Measurements from ENCODE around the gene EHMT1. TPM values are rescaled to one million over a fixed set of nuclear protein-coding genes. Genes with fewer than 3 reads are reported as not detected.

Gene EHMT1
- total and polyA plus RNA-seq, 2 experiments from 2014 or later: 162 to 177 TPM

- Mint-ChIP-seq H3K4me3 (peak overlapping the region; percentile 74), H3K27me3 (ENCODE audit: insufficient read depth, low read depth, poor library complexity) (peaks cover 24% of the 10 kb centered on the region), H3K36me3 (ENCODE audit: low read depth) (no peaks in the 10 kb centered on the region; the same call in 2 of the 3 replicates), H3K9me3 (no peaks in the 10 kb centered on the region), H3K27ac (no peak overlapping the region), H3K4me1 (peaks cover 24% of the 10 kb centered on the region)
- Histone ChIP-seq H3K4me2 (peak overlapping the region; percentile 84), H3K79me2 (replicated peaks; ENCODE audit: insufficient read depth) (peaks cover 7% of the 10 kb centered on the region; the same call in 1 of the 2 replicates), H2AFZ (no peak overlapping the region), H3K4me3 (peak overlapping the region; percentile 69), H3K4me1 (ENCODE audit: insufficient read depth) (peaks cover 6% of the 10 kb centered on the region; the same call in 1 of the 2 replicates), H4K20me1 (replicated peaks; ENCODE audit: insufficient read depth) (peaks cover 5% of the 10 kb centered on the region; the same call in 1 of the 2 replicates), H3K36me3 (ENCODE audit: insufficient read depth) (no peaks in the 10 kb centered on the region), H3K9me2 (ENCODE audit: insufficient read depth) (no peaks in the 10 kb centered on the region), H3K27me3 (ENCODE audit: insufficient read depth) (peaks cover 6% of the 10 kb centered on the region), H3F3A (replicated peaks; ENCODE audit: low read depth) (0 out of 2 replicates have a peak, but pooled peaks cover 11% of the 10 kb centered on the region), H3K27ac (ENCODE audit: low read depth) (no peak overlapping the region)
- no peak for ATAC-seq
- DNase-seq (ENCODE audit: low spot score): no peak
- TF ChIP-seq REST (IDR thresholded peaks at IDR 0.05; ENCODE audit: unreplicated experiment): no peak
- no peak for TF ChIP-seq CTCF (conservative IDR thresholded peaks at IDR 0.05; ENCODE audit: low read depth in 2 of 2)
- TF ChIP-seq STAT1 (IDR thresholded peaks at IDR 0.05; ENCODE audit: unreplicated experiment): no peak
- no peak for TF ChIP-seq EZH2 (IDR thresholded peaks at IDR 0.05; ENCODE audit: low read depth, unreplicated experiment)
- no peak for TF ChIP-seq ZNF331 (CRISPR knock-in tag; IDR thresholded peaks at IDR 0.05; ENCODE audit: low read depth)
- no peak for TF ChIP-seq ZNF462 (CRISPR knock-in tag; IDR thresholded peaks at IDR 0.05)
- TF ChIP-seq ZNF114 (CRISPR knock-in tag; IDR thresholded peaks at IDR 0.05): no peak
- no peak for TF ChIP-seq ETS1 (IDR thresholded peaks at IDR 0.05)
- no peak for TF ChIP-seq JUNB (IDR thresholded peaks at IDR 0.05; ENCODE audit: unreplicated experiment)
- TF ChIP-seq CREB1 (CRISPR knock-in tag; IDR thresholded peaks at IDR 0.05; ENCODE audit: low read depth): no peak
- no peak for TF ChIP-seq EZH2phosphoT487 (IDR thresholded peaks at IDR 0.05; ENCODE audit: unreplicated experiment)
- TF ChIP-seq NANOG (IDR thresholded peaks at IDR 0.05; ENCODE audit: borderline replicate concordance): no peak
- no peak for TF ChIP-seq POLR2AphosphoS5 (IDR thresholded peaks at IDR 0.05; ENCODE audit: low read depth)
Measured at GRCh38 chr9:137606734-137607138, 12.1 kb upstream of the EHMT1 start.
